Measurements from ENCODE around the gene CENPH.
"Not testable (repeated sequence)": the region's sequence is repeated elsewhere in the genome, so short reads cannot be mapped to it uniquely, and the experiment has no call there.

CENPH gene

DNA sequence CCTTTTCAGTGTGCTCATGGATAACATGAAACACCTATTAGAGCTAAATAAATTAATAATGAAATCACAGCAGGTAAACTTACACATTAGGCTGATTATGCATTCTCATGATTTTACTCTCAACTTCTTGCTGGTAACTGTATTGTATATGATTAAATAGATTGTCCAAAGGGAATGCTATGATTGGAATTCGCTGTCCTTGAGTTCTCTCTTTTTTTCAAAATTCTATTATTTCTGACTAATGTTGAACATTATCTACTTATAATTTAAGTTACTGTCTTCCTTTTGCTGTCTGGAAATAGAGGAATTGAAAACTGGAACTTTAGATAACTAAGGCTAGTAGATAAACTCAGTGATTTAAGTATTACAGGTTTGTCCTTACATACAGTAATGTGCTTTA is 13.1 kb downstream of the CENPH start:
- no peak overlapping the region for H3K27ac ChIP-seq

GRCh38 chr5:69206528-69207190 is 17.3 kb downstream of the CENPH start:
- Histone ChIP-seq H3K4me3 (no peak overlapping the region), H3K27ac (no peak overlapping the region)

More for the DNA sequence above, 13.1 kb downstream of the CENPH start:
- no peak overlapping the region for H3K4me3 ChIP-seq

DNA sequence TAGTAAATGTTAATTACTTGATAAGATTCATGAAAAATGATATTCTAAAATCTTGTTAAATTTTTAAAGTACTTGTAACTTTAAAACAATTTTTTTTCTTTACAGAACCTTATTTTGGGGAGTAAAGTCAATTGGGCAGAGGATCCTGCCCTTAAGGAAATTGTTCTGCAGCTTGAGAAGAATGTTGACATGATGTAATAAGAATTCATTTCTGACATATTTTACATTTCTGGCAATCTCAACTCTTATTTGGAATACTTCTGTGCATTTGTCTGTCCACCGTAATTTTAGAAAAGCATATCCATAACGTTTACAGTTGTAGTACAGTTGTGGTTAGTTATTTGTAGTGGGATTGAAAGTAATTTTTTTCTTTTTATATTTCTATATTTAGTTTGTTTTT is 20.2 kb downstream of the CENPH start:
- Histone ChIP-seq H3K27ac (no peak overlapping the region), H3K4me3 (no peak overlapping the region)

DNA sequence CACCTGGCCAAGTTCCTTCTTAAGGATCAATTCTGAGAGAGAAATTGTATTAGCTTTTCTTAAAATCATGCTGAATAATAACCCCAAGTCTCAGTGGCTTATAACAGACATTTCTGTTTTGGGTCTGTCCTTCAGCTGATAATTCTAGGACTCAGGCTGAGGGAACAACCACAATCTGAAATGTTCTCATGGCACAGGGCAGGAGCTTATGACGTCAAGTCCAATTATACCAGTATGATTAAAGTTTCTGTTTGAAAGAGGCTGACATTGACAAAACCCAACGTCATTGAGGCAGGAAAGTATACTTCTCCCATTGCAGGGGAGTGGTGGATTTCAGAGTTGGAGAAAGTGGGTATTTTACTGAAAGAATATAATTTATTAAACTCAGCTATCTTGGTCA is 21.8 kb downstream of the CENPH start:
- H3K4me3 ChIP-seq = no peak overlapping the region
- H3K27ac ChIP-seq = no peak overlapping the region

GRCh38 chr5:69212022-69212421 is 22.6 kb downstream of the CENPH start:
- no peak overlapping the region for H3K27ac ChIP-seq
- H3K4me3 ChIP-seq = no peak overlapping the region

GRCh38 chr5:69213513-69214215 is 24.3 kb downstream of the CENPH start:
- H3K27ac ChIP-seq = no peak overlapping the region
- no peak overlapping the region for H3K4me3 ChIP-seq

DNA sequence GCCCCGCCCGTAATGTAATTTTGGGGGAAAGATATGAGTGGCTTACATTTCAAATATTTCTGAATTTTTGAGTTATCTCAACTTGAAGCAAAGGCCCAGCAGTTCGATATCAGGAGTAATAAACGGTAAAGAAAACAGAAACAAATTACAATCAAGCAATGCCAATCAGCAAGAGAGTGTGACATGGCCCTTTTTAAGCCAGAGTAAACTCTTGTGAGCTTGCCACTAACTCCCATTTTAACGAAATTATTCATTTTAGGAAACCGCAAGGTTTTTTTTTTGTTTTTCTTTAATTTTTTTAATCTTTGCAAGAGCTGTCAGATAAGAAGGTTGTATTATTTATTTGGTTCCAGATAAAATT is 27.7 kb downstream of the CENPH start:
- H3K4me3 ChIP-seq = peak overlapping the region; percentile 63 to 99 (median 96)
- peak overlapping the region in 5 of 21 experiments; percentile 3 to 90 (median 90) for H3K27ac ChIP-seq

- peak overlapping the region in 20 of 21 experiments; percentile 74 to 94 (median 89) for H3K27ac ChIP-seq
- H3K4me3 ChIP-seq = peak overlapping the region; percentile 63 to 99 (median 96)
Measured at GRCh38 chr5:69217548-69218526, 28.5 kb downstream of the CENPH start.

- H3K4me3 ChIP-seq = no peak overlapping the region
- H3K27ac ChIP-seq = no peak overlapping the region
Measured at GRCh38 chr5:69219939-69220338, 30.6 kb downstream of the CENPH start.

GRCh38 chr5:69220371-69220770 is 31.0 kb downstream of the CENPH start:
- not testable (repeated sequence) for H3K27ac ChIP-seq, H3K4me3 ChIP-seq

DNA sequence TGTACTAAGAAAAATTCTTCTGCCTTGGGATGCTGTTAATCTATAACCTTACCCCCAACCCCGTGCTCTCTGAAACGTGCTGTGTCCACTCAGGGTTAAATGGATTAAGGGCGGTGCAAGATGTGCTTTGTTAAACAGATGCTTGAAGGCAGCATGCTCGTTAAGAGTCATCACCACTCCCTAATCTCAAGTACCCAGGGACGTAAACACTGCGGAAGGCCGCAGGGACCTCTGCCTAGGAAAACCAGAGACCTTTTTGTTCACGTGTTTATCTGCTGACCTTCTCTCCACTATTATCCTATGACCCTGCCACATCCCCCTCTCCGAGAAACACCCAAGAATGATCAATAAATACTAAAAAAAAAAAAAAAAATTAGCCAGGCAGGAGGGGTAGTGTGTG is 31.4 kb downstream of the CENPH start:
- not testable (repeated sequence) for H3K4me3 ChIP-seq

GRCh38 chr5:69224520-69224919 is 35.1 kb downstream of the CENPH start:
- H3K4me3 ChIP-seq = no peak overlapping the region
- H3K27ac ChIP-seq = no peak overlapping the region

More for the DNA sequence above, 31.4 kb downstream of the CENPH start:
- H3K27ac ChIP-seq = not testable (repeated sequence)

- H3K4me3 ChIP-seq = no peak overlapping the region
- H3K27ac ChIP-seq = no peak overlapping the region
Measured at GRCh38 chr5:69225860-69226259, 36.5 kb downstream of the CENPH start.

GRCh38 chr5:69230181-69230580 is 40.8 kb downstream of the CENPH start:
- Histone ChIP-seq H3K4me3 (no peak overlapping the region), H3K27ac (no peak overlapping the region)

DNA sequence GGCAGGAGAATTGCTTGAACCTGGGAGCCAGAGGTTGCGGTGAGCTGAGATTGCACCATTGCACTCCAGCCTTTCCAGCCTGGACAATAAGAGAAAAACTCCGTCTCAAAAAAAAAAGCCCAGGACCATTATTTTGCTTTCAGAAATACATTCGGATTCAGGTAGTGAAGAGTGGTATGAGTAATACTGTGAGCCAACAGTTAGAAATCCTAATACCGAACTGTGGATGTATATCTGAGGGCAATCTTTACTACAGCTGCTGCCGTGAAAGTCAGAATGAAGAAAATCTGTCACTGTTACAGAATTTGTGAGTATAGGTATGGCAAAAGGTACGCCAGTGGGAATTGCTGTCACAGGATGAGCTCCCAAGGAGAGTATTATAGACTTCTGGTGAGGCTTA is 41.9 kb downstream of the CENPH start:
- H3K27ac ChIP-seq = no peak overlapping the region

GRCh38 chr5:69231851-69232250 is 42.5 kb downstream of the CENPH start:
- H3K27ac ChIP-seq = no peak overlapping the region
- H3K4me3 ChIP-seq = no peak overlapping the region

More for the DNA sequence above, 41.9 kb downstream of the CENPH start:
- no peak overlapping the region for H3K4me3 ChIP-seq

- Histone ChIP-seq H3K4me3 (peak within 1 kb of the TSS; percentile 53 to 95 (median 84)), H3K27ac (peak within 1 kb of the TSS; percentile 50 to 94 (median 87))
Measured at GRCh38 chr5:69234457-69235268, 45.3 kb downstream of the CENPH start, which contains the start of gene CDK7. Gene CDK7, plus strand, starts transcription at chr5:69234886. Its CDS starts 90 bp downstream, at chr5:69234976.

GRCh38 chr5:69236733-69237132 is 47.4 kb downstream of the CENPH start:
- H3K27ac ChIP-seq = peak overlapping the region in 1 of 21 experiments; percentile 88
- not testable (repeated sequence) for H3K4me3 ChIP-seq

GRCh38 chr5:69237877-69238276 is 48.5 kb downstream of the CENPH start:
- no peak overlapping the region for H3K27ac ChIP-seq

More at GRCh38 chr5:69237877-69238276, 48.5 kb downstream of the CENPH start:
- H3K4me3 ChIP-seq = no peak overlapping the region
